Inflammatory macrophage treated with lipopolysaccharide for 1 hour (primary cell): Measurements from ENCODE around the gene CAMK1D.

ENCODE experiments used
- DNase-seq, 2 donors: peaks; one replicate each; pipeline ENCODE4 v3.0.0-alpha.2; 2020 to 2022

Gene CAMK1D

DNA sequence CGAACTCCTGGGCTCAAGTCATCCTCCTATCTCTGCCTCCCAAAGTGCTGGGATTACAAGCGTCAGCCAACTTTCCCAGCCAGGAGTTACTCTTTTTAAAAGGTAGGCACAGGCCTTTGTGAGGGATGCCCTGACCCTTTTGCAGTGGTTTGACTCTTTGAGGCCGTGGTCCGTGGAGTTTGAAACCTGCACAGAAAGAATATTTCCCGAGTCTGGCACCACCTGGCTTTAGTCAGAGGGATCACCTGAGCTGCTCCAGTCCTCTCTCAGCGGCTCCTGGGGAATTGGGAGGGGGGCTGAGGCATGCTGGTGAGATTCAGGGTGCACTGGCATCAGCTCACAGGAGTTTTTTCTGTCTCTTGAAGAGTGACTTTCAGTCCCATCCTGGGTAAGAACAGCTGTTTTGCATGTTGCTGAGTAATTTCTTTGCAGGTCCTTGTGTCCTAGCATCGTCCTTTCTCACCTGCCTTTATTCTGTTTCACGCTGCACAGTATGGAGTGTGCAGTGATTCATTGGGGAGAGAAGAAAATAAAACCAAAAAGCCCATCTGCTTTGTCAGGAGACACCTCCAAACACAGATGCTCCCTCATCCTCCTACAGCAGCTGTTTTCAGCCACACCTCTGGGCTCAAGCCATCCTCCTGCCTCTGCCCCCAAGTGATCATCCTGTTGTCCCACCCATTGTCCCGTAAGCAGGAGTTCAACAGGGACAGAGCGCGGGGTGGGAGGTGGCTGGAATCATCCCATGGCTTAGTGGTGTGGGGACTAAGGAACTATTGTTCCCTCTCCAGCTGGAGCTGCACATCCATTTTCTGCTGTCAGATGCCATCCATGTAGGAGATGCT is 284.7 kb downstream of the CAMK1D start:
- DNase-seq, result no peak

- no peak for DNase-seq
Measured at GRCh38 chr10:12634621-12634931, 285.2 kb downstream of the CAMK1D start.

DNA sequence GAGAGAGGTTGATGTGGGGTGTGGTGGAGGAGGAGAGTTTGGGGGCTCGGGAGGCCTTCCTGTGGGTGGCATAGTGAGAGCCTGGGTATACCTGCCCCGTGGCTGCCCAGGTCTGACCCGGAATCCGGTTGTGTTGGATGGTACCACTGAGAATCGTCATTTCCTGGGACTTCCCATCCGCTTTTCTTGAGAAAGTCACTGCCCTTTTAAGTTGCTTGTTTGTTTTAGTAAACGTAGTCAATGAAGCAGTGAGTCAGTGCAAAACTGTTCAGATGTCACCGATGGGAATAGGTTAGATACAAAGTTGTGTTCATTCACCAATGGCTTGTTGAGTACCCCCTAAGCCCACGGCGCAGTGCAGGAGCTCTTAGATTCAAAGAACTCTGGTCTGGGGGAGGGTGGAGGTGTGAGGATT is 285.8 kb downstream of the CAMK1D start:
- no peak for DNase-seq

GRCh38 chr10:12636571-12636970 is 287.2 kb downstream of the CAMK1D start:
- DNase-seq, result no peak

- no peak for DNase-seq
Measured at GRCh38 chr10:12637649-12638048, 288.3 kb downstream of the CAMK1D start.

DNA sequence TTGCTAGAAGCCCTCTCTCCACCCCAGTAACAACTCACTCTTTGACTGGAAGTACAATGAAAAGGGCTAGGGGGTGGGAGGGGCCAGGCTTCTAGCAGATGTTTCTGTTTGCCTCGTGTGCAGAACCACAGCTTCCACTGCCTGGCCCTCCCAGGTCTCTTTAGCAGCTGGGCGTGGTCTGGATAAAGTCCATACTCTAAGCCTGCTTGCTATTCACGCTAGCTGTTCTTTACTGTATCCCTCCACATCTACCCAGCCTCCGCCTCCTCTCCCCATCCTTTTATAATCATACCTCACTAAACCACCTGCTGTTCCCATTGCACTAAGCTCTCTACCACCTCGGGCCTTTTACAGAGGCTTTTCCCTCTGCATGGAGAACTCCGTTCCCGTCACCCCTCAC is 288.8 kb downstream of the CAMK1D start:
- DNase-seq, result no peak

GRCh38 chr10:12638781-12639180 is 289.4 kb downstream of the CAMK1D start:
- no peak for DNase-seq

GRCh38 chr10:12639996-12640944 is 290.9 kb downstream of the CAMK1D start:
- no peak for DNase-seq

- no peak for DNase-seq
Measured at GRCh38 chr10:12642036-12642435, 292.7 kb downstream of the CAMK1D start.

GRCh38 chr10:12643279-12643678 is 293.9 kb downstream of the CAMK1D start:
- no peak for DNase-seq

DNA sequence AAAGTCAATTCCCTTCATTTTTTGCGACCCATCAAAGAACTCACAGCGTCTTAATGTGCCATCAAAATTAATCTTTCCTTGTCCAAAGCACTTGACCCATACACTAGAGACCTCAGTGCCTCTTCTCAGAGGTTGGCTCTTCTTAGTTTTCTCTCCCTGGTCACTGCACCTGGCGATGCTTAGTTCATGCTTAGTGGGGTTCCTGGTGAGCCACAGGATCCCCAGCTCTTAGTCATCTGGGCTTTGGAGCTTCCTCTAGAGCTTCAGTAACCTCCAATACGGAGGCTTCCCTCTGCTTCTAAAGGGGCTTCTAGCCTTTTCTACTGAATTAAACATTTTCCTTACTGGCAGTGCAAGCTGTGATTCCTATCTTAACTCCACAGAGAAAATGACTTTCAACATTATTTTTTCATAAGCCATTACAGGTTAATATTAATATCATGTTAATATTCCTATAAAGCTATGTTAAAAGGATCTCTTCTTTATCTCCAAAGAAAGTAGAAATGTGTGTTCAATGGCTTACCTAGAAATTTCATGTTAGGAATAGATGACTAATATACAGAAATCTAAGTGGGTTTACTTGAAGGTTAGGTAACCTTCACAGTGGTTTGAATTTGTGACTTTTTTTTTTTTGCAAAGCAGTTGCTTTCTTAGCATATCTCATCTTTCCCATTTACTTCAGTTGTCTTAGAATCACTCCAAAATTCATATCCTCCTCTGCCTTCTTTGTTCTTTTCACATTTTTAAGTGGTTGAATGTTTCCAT is 295.2 kb downstream of the CAMK1D start:
- DNase-seq, result no peak

- no peak for DNase-seq
Measured at GRCh38 chr10:12645449-12645848, 296.1 kb downstream of the CAMK1D start.

DNA sequence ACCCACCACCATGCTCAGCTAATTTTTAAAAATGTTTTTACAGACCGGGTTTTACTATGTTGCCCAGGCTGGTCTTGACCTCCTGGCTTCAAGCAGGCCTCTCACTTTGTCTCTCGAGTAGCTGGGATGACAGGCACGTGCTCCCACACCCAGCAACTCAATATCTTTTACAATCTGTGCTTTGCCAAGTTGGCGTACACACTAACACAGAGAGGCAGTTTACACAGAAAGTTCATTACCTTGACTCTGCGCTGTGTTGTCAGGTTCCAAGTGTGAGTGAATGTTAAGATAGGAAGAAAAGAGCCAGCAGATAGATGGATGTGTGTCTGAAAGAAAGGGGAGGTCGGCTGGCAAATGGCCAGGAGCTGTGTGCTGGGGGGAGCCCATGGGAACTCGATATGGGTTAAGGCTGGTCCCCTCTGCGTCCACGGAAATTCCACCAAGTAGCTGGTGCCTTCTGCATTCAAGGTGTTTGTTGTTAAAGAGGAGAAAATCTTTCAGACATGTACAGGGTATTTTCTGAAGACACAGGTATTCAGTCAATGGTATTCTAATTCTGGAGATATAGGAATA is 299.8 kb downstream of the CAMK1D start:
- DNase-seq, result no peak

DNA sequence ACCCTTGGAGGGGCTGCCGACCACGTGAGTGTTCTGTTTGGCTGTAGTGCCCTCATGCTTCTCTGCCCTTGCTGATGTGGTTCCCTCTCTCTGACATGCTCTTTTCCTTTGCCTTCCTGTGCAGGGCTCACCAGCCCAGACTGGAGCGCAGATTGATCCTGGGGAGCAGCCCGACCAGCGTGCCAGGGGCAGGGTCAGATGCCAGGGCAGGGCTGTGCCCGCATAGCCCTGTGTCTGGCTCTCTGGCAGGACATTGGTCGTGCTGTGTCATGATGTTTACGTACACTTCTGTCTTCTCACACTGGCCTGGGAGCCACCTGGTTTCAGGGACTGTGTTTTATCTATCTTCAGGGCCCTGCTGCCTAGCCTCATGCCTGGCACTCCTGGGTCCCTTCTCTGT is 300.8 kb downstream of the CAMK1D start:
- no peak for DNase-seq

DNA sequence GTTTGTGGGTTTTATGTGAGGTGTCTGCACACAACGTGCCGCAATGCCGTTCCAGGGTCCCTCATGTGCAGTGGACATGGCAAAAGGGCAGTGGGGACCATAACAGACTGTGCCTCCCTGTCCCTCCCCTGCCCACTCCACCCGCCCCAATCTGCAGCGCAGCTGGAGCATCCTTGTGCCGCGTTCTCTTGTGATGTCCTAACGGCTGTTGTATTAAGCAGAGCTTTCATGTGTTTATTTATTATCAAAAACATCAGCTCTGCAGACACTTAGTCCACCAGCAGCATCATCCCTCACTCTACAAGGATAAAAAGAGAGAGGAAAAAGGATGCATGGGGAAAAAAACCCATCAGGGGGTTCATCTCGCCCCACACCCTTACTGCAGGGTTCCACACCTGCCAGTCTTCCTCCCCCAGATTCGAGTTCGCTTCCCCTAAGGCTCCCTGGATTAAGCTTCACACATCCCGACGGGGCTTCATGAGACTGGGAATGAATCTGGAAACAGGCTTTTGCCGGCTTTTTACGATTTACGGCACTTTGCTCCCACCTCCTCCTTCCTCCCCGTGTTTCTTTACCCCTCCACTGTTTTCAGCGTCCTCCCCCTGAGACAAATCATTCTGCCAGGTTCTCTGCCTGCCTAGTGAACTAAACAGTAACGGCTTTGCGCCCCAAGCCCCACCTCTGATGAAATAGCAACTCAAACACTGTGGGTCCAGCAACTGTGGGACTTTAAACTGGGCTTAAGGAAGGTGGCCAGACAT is 301.4 kb downstream of the CAMK1D start:
- no peak for DNase-seq

- no peak for DNase-seq
Measured at GRCh38 chr10:12655940-12656339, 306.6 kb downstream of the CAMK1D start.

GRCh38 chr10:12656518-12657142 is 307.3 kb downstream of the CAMK1D start:
- DNase-seq, result peak; percentile 51 to 65

DNA sequence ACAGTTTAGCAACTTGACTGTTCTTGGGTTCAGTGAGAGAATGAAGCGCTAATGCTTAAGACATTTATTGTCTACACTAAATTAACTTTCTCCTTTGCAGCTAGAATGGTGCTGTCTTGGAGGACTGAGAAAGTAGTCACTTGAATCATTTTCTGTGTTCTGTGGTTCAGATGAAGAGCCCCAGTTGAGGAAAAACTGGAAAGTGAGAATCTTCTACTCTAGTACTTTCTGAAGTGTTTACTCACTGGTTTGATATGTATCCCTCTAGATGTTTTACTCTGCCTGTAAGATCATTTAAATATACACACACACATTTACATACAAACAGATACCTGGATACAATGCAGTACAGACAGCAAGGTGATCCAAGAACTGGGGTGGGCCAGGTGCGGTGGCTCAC is 308.1 kb downstream of the CAMK1D start:
- no peak for DNase-seq

- DNase-seq, result no peak
Measured at GRCh38 chr10:12658526-12658925, 309.2 kb downstream of the CAMK1D start.

DNA sequence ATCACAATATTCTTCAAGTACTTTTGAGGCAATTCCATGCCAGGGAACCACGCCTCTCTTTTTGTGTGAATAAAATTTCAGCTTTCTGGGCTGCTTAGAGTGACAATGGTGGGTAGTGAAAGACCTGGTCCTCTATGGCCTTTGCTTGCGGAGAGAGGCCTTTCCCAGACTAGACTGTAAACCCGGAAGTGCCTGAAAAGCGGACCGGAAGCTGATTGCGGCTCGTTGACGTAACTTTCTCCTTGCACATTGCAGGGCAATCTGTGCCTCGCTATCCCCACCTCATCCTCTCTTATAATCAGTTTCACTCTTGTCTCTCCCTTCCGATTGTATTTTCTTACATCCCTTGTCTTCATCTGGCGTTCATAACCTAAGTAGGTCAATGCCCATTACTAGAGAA is 310.4 kb downstream of the CAMK1D start:
- DNase-seq, result no peak

DNA sequence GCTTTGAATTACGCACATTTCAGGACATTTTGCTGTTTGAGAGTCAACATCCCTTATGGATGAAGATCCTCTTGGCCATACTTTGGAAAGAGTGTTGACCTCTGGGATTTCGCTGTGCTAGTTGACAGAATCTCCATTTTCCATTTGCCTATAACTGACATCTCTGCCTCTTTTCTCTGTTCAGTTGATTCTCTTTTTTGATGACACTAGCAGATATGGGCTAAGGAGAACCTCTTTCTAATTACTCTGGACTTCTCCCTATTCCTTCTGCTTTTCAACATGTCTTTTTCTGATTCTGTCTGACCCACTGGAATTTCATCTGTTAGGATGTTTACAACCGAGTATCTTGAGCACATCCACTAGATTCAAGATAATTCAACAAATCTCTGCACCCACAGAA is 311.5 kb downstream of the CAMK1D start:
- DNase-seq, result no peak

GRCh38 chr10:12661671-12662070 is 312.3 kb downstream of the CAMK1D start:
- DNase-seq, result no peak
